ENCODE measurements around the gene NT5C. TPM values are rescaled to one million over a fixed set of nuclear protein-coding genes. Genes with fewer than 3 reads are reported as not detected.

Gene NT5C
- total RNA-seq, 1 donor from 2014 or later = 57.1 TPM

DNA sequence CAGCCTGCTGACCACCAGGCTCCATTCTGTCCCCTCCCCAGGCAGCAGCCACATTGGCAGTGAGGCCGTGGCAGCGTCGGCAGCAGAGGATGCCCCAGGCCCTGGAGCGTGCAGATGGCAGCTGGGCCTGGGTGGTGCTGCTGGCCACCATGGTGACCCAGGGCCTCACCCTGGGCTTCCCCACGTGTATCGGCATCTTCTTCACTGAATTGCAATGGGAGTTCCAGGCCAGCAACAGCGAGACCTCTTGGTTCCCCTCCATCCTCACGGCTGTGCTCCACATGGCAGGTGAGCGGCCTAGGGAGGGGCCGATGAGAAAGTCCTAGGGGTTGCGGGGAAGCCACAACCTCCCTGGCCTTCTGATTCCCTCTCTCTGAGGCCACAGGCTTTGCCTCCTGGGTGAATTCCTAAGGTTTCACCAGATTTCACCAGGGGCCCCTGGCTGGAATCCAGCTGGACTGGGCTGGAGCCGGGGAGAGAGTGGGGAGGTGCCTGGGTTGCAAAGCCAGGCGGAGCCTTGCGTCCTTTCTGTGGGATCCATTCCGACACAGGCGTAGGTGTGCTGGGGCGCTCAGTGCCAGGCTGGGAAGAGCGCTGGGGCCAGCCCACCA lies 37.9 kb downstream of the NT5C start:
- H3K36me3 ChIP-seq (ENCODE audit: control insufficient read depth, insufficient read depth, low read length) = peaks cover 3% of the 10 kb centered on the region
- no peak for FAIRE-seq

DNA sequence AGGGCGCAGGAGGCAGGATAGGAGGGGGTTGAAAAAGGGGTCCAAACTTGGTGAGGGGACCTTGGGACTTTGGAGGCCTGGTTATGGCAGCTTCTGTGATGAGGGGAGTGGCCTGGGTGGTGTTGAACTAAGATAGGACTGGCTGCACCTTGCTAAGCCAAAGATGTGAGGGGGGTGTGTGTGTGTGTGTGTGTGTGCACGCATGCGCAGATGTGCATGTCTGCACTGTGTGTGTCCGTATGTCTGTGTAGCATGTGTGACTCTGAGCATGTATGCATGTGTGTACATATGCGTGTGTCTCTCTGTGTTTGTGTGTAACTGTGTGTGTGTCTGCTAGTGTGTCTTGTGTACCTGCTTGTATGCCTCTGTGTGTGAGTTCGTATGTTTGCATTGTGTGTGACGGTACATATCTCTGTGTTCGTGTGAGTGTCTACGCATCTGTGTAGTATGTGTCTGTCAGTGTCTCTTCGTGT lies 39.7 kb downstream of the NT5C start:
- no peaks in the 10 kb centered on the region for H3K27me3 ChIP-seq (ENCODE audit: control insufficient read depth, insufficient read depth, low read length)
- H3K36me3 ChIP-seq (ENCODE audit: control insufficient read depth, insufficient read depth, low read length) = no peaks in the 10 kb centered on the region
- FAIRE-seq (peak; percentile 98), DNase-seq (ENCODE audit: low read depth) (no peak)
- H3K4me3 ChIP-seq (ENCODE audit: low read depth, low read length) = no peak overlapping the region
- TF ChIP-seq, protein P1, sequence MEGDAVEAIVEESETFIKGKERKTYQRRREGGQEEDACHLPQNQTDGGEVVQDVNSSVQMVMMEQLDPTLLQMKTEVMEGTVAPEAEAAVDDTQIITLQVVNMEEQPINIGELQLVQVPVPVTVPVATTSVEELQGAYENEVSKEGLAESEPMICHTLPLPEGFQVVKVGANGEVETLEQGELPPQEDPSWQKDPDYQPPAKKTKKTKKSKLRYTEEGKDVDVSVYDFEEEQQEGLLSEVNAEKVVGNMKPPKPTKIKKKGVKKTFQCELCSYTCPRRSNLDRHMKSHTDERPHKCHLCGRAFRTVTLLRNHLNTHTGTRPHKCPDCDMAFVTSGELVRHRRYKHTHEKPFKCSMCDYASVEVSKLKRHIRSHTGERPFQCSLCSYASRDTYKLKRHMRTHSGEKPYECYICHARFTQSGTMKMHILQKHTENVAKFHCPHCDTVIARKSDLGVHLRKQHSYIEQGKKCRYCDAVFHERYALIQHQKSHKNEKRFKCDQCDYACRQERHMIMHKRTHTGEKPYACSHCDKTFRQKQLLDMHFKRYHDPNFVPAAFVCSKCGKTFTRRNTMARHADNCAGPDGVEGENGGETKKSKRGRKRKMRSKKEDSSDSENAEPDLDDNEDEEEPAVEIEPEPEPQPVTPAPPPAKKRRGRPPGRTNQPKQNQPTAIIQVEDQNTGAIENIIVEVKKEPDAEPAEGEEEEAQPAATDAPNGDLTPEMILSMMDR (IDR thresholded peaks at IDR 0.05; ENCODE audit: insufficient read depth, low read length, severe bottlenecking) = no peak

More for the DNA sequence above, 37.9 kb downstream of the NT5C start:
- DNase-seq (ENCODE audit: low read depth) = no peak
- Histone ChIP-seq H3K27me3 (ENCODE audit: control insufficient read depth, insufficient read depth, low read length) (no peaks in the 10 kb centered on the region), H3K4me3 (ENCODE audit: low read depth, low read length) (no peak overlapping the region)
- TF ChIP-seq, protein P1 (IDR thresholded peaks at IDR 0.05; ENCODE audit: insufficient read depth, low read length, severe bottlenecking) = no peak

DNA sequence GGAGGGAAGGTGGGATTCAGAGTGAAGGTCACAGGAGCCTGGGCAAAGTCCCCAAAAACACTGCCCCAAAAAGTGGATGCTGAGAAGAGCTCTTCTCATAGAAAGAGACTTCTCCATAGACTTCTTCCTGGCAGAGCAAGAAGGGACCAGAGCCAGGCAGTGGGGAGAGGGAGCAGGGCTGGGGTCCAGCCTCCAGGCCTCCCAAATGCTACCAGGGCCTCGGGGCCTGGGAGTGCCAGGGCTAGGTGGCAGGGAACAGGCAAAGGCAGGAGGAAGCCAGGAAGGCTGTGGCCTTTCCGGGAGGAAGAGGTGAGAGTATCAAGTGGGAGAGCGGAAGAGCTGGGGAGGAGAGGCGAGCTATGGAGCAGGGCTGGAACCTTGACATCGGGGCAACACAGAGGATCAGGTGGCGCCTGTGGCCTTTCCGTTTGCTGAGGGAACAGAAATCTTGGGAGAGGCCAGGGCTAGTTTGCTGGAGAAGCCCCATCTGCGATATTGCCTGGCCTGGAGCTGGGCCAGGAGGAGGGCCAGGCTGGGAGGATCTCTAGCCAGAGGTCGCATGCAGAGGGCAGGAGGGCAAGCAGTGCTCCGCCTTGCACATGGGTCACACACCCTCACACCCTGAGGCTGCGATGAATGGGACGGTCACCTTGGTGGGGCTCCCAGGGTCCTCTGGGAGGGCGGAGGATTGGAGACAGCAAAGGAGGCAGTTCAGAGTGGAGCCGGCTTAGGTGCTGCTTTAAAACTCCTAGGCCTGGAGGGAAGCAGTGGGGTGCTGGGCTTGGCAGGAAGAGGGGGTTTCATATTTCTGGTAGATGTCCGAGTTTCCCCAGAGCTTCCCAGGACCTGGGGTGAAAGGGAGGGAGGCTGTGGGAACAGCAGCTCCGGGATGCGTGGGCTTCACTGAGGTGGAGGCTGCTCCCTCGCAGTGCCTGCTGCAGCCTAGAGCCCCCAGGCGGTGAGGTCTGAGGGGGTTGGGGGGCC lies 40.4 kb downstream of the NT5C start:
- no peak for DNase-seq (ENCODE audit: low read depth)
- H3K4me3 ChIP-seq (ENCODE audit: low read depth, low read length) = no peak overlapping the region
- no peaks in the 10 kb centered on the region for H3K36me3 ChIP-seq (ENCODE audit: control insufficient read depth, insufficient read depth, low read length)
- FAIRE-seq = no peak
- no peaks in the 10 kb centered on the region for H3K27me3 ChIP-seq (ENCODE audit: control insufficient read depth, insufficient read depth, low read length)
- TF ChIP-seq, protein P1 (IDR thresholded peaks at IDR 0.05; ENCODE audit: insufficient read depth, low read length, severe bottlenecking) = no peak

DNA sequence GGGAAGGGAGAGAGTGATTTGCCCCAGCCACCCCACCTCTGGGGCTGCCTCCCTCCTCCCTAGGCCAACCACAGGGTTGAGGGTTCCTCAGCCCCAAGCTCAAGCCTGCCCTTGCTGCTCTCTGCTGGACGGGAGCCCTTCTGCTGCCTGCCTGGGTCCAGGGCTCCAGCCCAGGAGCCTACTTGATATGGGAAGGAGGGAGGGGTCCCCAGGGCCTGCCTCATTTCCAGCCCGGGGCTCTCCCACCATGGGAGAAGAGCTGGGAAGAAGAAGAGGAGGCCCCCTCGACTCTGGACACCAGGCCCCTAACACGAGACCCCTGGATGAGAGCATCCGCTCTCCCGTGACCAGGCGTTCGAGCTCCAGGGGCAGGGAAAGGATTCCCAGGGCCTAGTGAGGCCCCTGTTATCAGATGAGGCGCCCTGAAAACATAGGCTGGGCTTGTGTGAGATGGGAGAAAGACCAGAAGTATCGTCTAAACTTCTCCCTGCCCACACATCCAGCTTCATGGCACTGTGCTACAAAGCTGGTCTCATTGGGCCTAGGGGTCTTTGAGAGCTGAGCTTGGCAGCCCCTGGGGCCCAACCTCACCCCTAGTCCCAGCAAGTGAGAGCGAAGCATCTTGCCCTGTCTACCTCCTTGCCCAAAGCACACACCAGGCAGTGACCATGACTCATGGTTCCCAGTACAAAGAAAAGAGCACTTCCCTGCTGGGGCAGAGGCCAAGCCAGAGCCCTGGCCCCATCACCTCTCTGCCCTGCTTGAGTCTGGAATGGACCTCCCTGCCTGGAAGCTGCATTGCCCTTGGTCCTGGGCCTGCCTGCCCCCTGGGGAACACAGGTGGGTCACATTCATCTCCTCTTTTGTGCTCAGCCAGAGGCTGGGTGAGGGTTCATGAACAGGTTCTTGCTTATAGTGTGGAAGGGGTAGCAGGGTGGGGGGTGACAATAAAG lies 42.8 kb downstream of the NT5C start:
- Histone ChIP-seq H3K4me3 (ENCODE audit: low read depth, low read length) (peak overlapping the region; percentile 58), H3K36me3 (ENCODE audit: control insufficient read depth, insufficient read depth, low read length) (no peaks in the 10 kb centered on the region), H3K27me3 (ENCODE audit: control insufficient read depth, insufficient read depth, low read length) (no peaks in the 10 kb centered on the region)
- TF ChIP-seq, protein P1 (IDR thresholded peaks at IDR 0.05; ENCODE audit: insufficient read depth, low read length, severe bottlenecking) = no peak
- no peak for FAIRE-seq
- DNase-seq (ENCODE audit: low read depth) = peak; percentile 59

All from bronchial epithelial cell (primary cell).